GM23248 (cell line): ENCODE data around the gene ITGA4. TPM values are rescaled to one million over a fixed set of nuclear protein-coding genes. Genes with fewer than 3 reads are reported as not detected.

Source experiments
- DNase-seq: peaks from one replicate; pipeline ENCODE4 v3.0.0-alpha.2; 2015
- H2AFZ ChIP-seq: fragments of 200-600 bp; sonication (generic); 2 replicates; pipeline ENCODE4 v1.6.1; 2016; ENCODE audit warnings: antibody characterized with exemption
- H3F3A ChIP-seq: fragments of 200-600 bp; sonication (generic); 2 replicates; pipeline ENCODE4 v1.6.1; 2016; ENCODE audit warnings: mild to moderate bottlenecking, antibody characterized with exemption, mixed run types; ENCODE audit not compliant: insufficient read depth
- H3K27ac ChIP-seq: fragments of 200-600 bp; sonication (generic); 2 replicates; pipeline ENCODE4 v1.5.1; 2016; ENCODE audit warnings: mild to moderate bottlenecking
- H3K27me3 ChIP-seq: fragments of 200-600 bp; sonication (generic); replicated peaks from 2 replicates; pipeline ENCODE4 v1.6.1; 2016; ENCODE audit warnings: mild to moderate bottlenecking; ENCODE audit not compliant: insufficient read depth
- H3K36me3 ChIP-seq: fragments of 200-600 bp; sonication (generic); 2 replicates; pipeline ENCODE4 v1.6.1; 2016; ENCODE audit warnings: low read depth, mild to moderate bottlenecking
- H3K4me1 ChIP-seq: fragments of 200-600 bp; sonication (generic); 2 replicates; pipeline ENCODE4 v1.6.1; 2016; ENCODE audit warnings: mild to moderate bottlenecking; ENCODE audit not compliant: insufficient read depth
- H3K4me2 ChIP-seq: fragments of 200-600 bp; sonication (generic); one replicate; pipeline ENCODE4 v1.6.1; 2016; ENCODE audit warnings: mild to moderate bottlenecking; ENCODE audit not compliant: unreplicated experiment
- H3K4me3 ChIP-seq: fragments of 200-600 bp; sonication (generic); 2 replicates; pipeline ENCODE4 v1.5.1; 2016; ENCODE audit warnings: mild to moderate bottlenecking
- H3K79me2 ChIP-seq: fragments of 200-600 bp; sonication (generic); 2 replicates; pipeline ENCODE4 v1.6.1; 2016; ENCODE audit warnings: mild to moderate bottlenecking; ENCODE audit not compliant: insufficient read depth
- H3K9ac ChIP-seq: fragments of 200-600 bp; sonication (generic); 2 replicates; pipeline ENCODE4 v1.6.1; 2016; ENCODE audit warnings: mild to moderate bottlenecking
- H3K9me2 ChIP-seq: fragments of 200-600 bp; sonication (generic); 2 replicates; pipeline ENCODE4 v1.6.1; 2016; ENCODE audit warnings: mixed run types, mild to moderate bottlenecking, moderate library complexity; ENCODE audit not compliant: insufficient read depth
- H3K9me3 ChIP-seq: fragments of 200-600 bp; sonication (generic); one replicate; pipeline ENCODE4 v1.6.1; 2017; ENCODE audit warnings: low read depth
- H4K20me1 ChIP-seq: fragments of 200-600 bp; sonication (generic); 2 replicates; pipeline ENCODE4 v1.6.0; 2016; ENCODE audit not compliant: insufficient read depth
- EZH2 ChIP-seq: fragments of 200-600 bp; sonication (generic); IDR thresholded peaks from 2 replicates; pipeline ENCODE4 v1.6.1; 2018; ENCODE audit warnings: antibody characterized with exemption, mild to moderate bottlenecking; ENCODE audit not compliant: insufficient read depth, poor library complexity, severe bottlenecking
- EZH2phosphoT487 ChIP-seq: fragments of 200-600 bp; sonication (generic); IDR thresholded peaks from 2 replicates; pipeline ENCODE4 v1.6.1; 2018; ENCODE audit warnings: antibody characterized with exemption, moderate library complexity, mild to moderate bottlenecking, low read depth; ENCODE audit not compliant: insufficient read depth
- WGBS, 2 experiments: methylation state at CpG; one replicate each; pipeline ENCODE4 v1.1.6; 2015 to 2017; ENCODE audit warnings: low lambda C conversion rate in 2 of 2, low coverage in 1 of 2; ENCODE audit errors: missing lambda C conversion rate in 2 of 2; 5-methylcytosine and 5-hydroxymethylcytosine counted together
- in situ Hi-C: fragments of 300-500 bp; cut with MboI; formaldehyde crosslinking; loops from 2 replicates; pipeline ENCODE4 v1.15.0; 2020
- polyA plus RNA-seq: library from polyadenylated mRNA; unstranded; fragments of >200 nt; fragmentation: Nextera tagmentation; extraction: Ambion mirVana; gene quantifications from 2 replicates; pipeline ENCODE4 v1.2.1, GENCODE V29; 2016
- total RNA-seq: library from RNA; depleted of rRNA; stranded (reverse); fragments of >200 nt; shearing (Covaris generic); gene quantifications from 2 replicates; pipeline ENCODE4 v1.2.3, GENCODE V29; 2014

The ITGA4 gene
- total and polyA plus RNA-seq, 2 experiments from 2014 or later = 26.3 to 33.3 TPM

- in situ Hi-C loops = no loop called here
- no peaks in the 10 kb centered on the region for H3K4me1 ChIP-seq
- no peak overlapping the region for H3K27ac ChIP-seq
- H3K79me2 ChIP-seq = no peaks in the 10 kb centered on the region
- no peaks in the 10 kb centered on the region for H3F3A ChIP-seq
- H3K27me3 ChIP-seq = no peaks in the 10 kb centered on the region
- no peak overlapping the region for H3K4me3 ChIP-seq
- H4K20me1 ChIP-seq = no peaks in the 10 kb centered on the region
- no peaks in the 10 kb centered on the region for H3K9me2 ChIP-seq
- no peak overlapping the region for H3K4me2 ChIP-seq
- no peak overlapping the region for H2AFZ ChIP-seq
- no peak for TF ChIP-seq EZH2phosphoT487
- no peak for TF ChIP-seq EZH2
- DNase-seq = no peak
- no peak overlapping the region for H3K9ac ChIP-seq
- no peaks in the 10 kb centered on the region for H3K9me3 ChIP-seq
- H3K36me3 ChIP-seq = peaks cover 19% of the 10 kb centered on the region; the same call in 1 of the 2 replicates
- 76 to 79% methylated on average over 3 of the region's 3 CpGs for WGBS, 2 experiments
Measured at GRCh38 chr2:181485638-181485946, 28.4 kb downstream of the ITGA4 start.

- WGBS, 2 experiments = 49 to 54% methylated on average over 4 of the region's 4 CpGs
- no peak overlapping the region for H3K27ac ChIP-seq
- no peaks in the 10 kb centered on the region for H3K4me1 ChIP-seq
- TF ChIP-seq EZH2phosphoT487 (no peak), EZH2 (no peak)
- no peak overlapping the region for H2AFZ ChIP-seq
- in situ Hi-C loops = no loop called here
- H3K79me2 ChIP-seq = no peaks in the 10 kb centered on the region
- H3F3A ChIP-seq = no peaks in the 10 kb centered on the region
- no peak overlapping the region for H3K9ac ChIP-seq
- no peak overlapping the region for H3K4me2 ChIP-seq
- H4K20me1 ChIP-seq = no peaks in the 10 kb centered on the region
- no peak for DNase-seq
- no peaks in the 10 kb centered on the region for H3K9me3 ChIP-seq
- peaks cover 42% of the 10 kb centered on the region for H3K36me3 ChIP-seq
- no peaks in the 10 kb centered on the region for H3K27me3 ChIP-seq
- no peaks in the 10 kb centered on the region for H3K9me2 ChIP-seq
- H3K4me3 ChIP-seq = no peak overlapping the region
Measured at GRCh38 chr2:181499231-181499630, 42.0 kb downstream of the ITGA4 start.

GRCh38 chr2:181500201-181500600 lies 43.0 kb downstream of the ITGA4 start:
- Histone ChIP-seq H3K9ac (no peak overlapping the region), H3K9me2 (no peaks in the 10 kb centered on the region), H3F3A (no peaks in the 10 kb centered on the region), H3K9me3 (no peaks in the 10 kb centered on the region), H3K27ac (no peak overlapping the region), H3K4me1 (0 out of 2 replicates have a peak, but pooled peaks cover 3% of the 10 kb centered on the region), H3K4me2 (no peak overlapping the region), H3K27me3 (no peaks in the 10 kb centered on the region), H2AFZ (no peak overlapping the region), H3K36me3 (peaks cover 43% of the 10 kb centered on the region), H3K79me2 (no peaks in the 10 kb centered on the region), H4K20me1 (no peaks in the 10 kb centered on the region), H3K4me3 (no peak overlapping the region)
- in situ Hi-C loops = no loop called here
- WGBS, 2 experiments = 98% methylated on average over 4 of the region's 4 CpGs
- no peak for DNase-seq
- TF ChIP-seq EZH2phosphoT487 (no peak), EZH2 (no peak)

- Histone ChIP-seq H3K27ac (no peak overlapping the region), H4K20me1 (no peaks in the 10 kb centered on the region), H2AFZ (no peak overlapping the region), H3K4me3 (no peak overlapping the region), H3K9me3 (no peaks in the 10 kb centered on the region), H3F3A (no peaks in the 10 kb centered on the region), H3K9ac (no peak overlapping the region), H3K4me2 (no peak overlapping the region), H3K9me2 (no peaks in the 10 kb centered on the region), H3K79me2 (no peaks in the 10 kb centered on the region), H3K36me3 (peaks cover 11% of the 10 kb centered on the region; the same call in 1 of the 2 replicates), H3K4me1 (no peaks in the 10 kb centered on the region), H3K27me3 (no peaks in the 10 kb centered on the region)
- DNase-seq = no peak
- no peak for TF ChIP-seq EZH2
- no peak for TF ChIP-seq EZH2phosphoT487
- 46 to 53% methylated on average over 3 of the region's 3 CpGs for WGBS, 2 experiments
- in situ Hi-C loops = no loop called here
Measured at GRCh38 chr2:181515719-181516118, 58.5 kb downstream of the ITGA4 start.

- Histone ChIP-seq H3K4me3 (no peak overlapping the region), H3K4me2 (no peak overlapping the region), H3K27ac (no peak overlapping the region), H3K36me3 (peaks cover under 1% of the 10 kb centered on the region; the same call in 1 of the 2 replicates), H2AFZ (no peak overlapping the region), H3K27me3 (no peaks in the 10 kb centered on the region), H4K20me1 (no peaks in the 10 kb centered on the region), H3K79me2 (no peaks in the 10 kb centered on the region), H3K9me3 (no peaks in the 10 kb centered on the region), H3K9ac (no peak overlapping the region), H3F3A (no peaks in the 10 kb centered on the region), H3K4me1 (no peaks in the 10 kb centered on the region), H3K9me2 (no peaks in the 10 kb centered on the region)
- in situ Hi-C loops = no loop called here
- TF ChIP-seq EZH2phosphoT487 (no peak), EZH2 (no peak)
- DNase-seq = no peak
Measured at GRCh38 chr2:181516992-181517391, 59.8 kb downstream of the ITGA4 start.
